ENCODE data around the gene NSUN4.

DNA sequence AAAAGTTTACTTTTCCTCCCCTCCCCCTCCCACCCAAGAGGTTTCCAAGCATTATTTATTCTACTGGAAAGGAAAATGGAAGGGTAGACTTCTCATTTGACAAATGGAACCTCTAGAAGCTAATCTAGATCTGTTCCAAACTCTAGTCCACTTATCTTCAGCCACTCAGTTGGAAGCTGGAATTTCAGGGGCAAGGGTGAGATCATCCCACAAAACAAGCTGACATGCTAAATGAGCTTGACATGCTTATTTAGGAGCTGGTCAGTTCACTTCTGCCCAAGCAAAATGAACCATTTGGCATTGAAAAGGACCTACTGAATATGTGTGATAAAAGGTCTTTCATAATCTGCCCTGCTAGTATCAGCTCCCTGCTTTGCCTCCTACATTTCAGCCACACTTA is 42.2 kb upstream of the NSUN4 start:
- TF ChIP-seq, protein P1, sequence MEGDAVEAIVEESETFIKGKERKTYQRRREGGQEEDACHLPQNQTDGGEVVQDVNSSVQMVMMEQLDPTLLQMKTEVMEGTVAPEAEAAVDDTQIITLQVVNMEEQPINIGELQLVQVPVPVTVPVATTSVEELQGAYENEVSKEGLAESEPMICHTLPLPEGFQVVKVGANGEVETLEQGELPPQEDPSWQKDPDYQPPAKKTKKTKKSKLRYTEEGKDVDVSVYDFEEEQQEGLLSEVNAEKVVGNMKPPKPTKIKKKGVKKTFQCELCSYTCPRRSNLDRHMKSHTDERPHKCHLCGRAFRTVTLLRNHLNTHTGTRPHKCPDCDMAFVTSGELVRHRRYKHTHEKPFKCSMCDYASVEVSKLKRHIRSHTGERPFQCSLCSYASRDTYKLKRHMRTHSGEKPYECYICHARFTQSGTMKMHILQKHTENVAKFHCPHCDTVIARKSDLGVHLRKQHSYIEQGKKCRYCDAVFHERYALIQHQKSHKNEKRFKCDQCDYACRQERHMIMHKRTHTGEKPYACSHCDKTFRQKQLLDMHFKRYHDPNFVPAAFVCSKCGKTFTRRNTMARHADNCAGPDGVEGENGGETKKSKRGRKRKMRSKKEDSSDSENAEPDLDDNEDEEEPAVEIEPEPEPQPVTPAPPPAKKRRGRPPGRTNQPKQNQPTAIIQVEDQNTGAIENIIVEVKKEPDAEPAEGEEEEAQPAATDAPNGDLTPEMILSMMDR (conservative IDR thresholded peaks at IDR 0.05; ENCODE audit: low read length): no peak
- TF ChIP-seq EZH2phosphoT487 (IDR thresholded peaks at IDR 0.05; ENCODE audit: borderline replicate concordance): no peak

Data from Loucy (cell line).